ENCODE data around the gene MAN1A2.

The MAN1A2 gene

GRCh38 chr1:117562581-117563491 is 195.6 kb downstream of the MAN1A2 start:
- TF ChIP-seq CTCF (IDR thresholded peaks at IDR 0.05; ENCODE audit: low read length, missing control alignments) = no peak
- no peak for DNase-seq (ENCODE audit: low read depth)
- H3K4me3 ChIP-seq (replicated peaks; ENCODE audit: low read depth, low read length) = no peak overlapping the region

GRCh38 chr1:117563492-117563875 is 196.2 kb downstream of the MAN1A2 start:
- TF ChIP-seq CTCF (IDR thresholded peaks at IDR 0.05; ENCODE audit: low read length, missing control alignments) = no peak
- H3K4me3 ChIP-seq (replicated peaks; ENCODE audit: low read depth, low read length) = no peak overlapping the region
- no peak for DNase-seq (ENCODE audit: low read depth)

GRCh38 chr1:117564227-117565075 is 197.2 kb downstream of the MAN1A2 start:
- TF ChIP-seq CTCF (IDR thresholded peaks at IDR 0.05; ENCODE audit: low read length, missing control alignments) = no peak
- DNase-seq (ENCODE audit: low read depth) = no peak

GRCh38 chr1:117565076-117565556 is 197.9 kb downstream of the MAN1A2 start:
- no peak for TF ChIP-seq CTCF (IDR thresholded peaks at IDR 0.05; ENCODE audit: low read length, missing control alignments)
- no peak for DNase-seq (ENCODE audit: low read depth)
- H3K4me3 ChIP-seq (replicated peaks; ENCODE audit: low read depth, low read length) = no peak overlapping the region

More at GRCh38 chr1:117564227-117565075, 197.2 kb downstream of the MAN1A2 start:
- H3K4me3 ChIP-seq (replicated peaks; ENCODE audit: low read depth, low read length) = no peak overlapping the region

GRCh38 chr1:117565745-117566455 is 198.7 kb downstream of the MAN1A2 start:
- no peak overlapping the region for H3K4me3 ChIP-seq (replicated peaks; ENCODE audit: low read depth, low read length)
- DNase-seq (ENCODE audit: low read depth) = no peak
- no peak for TF ChIP-seq CTCF (IDR thresholded peaks at IDR 0.05; ENCODE audit: low read length, missing control alignments)

- H3K4me3 ChIP-seq (replicated peaks; ENCODE audit: low read depth, low read length) = no peak overlapping the region
- no peak for DNase-seq (ENCODE audit: low read depth)
- no peak for TF ChIP-seq CTCF (IDR thresholded peaks at IDR 0.05; ENCODE audit: low read length, missing control alignments)
These were observed 199.3 kb downstream of the MAN1A2 start for GRCh38 chr1:117566556-117566955.

All from fibroblast of pulmonary artery (primary cell).